HG02981 (cell line): ENCODE results near the gene SMIM33.
"Not testable (repeated sequence)": the region's sequence is repeated elsewhere in the genome, so short reads cannot be mapped to it uniquely, and the experiment has no call there.

Experiments
- ATAC-seq: cut with Tn5 transposase; IDR thresholded peaks from one replicate; pipeline ENCODE4 v1.9.1; 2021; ENCODE audit warnings: mild to moderate bottlenecking, moderate library complexity; ENCODE audit not compliant: unreplicated experiment

SMIM33 gene

GRCh38 chr5:139456776-139457175 is 14.0 kb upstream of the SMIM33 start:
- no peak for ATAC-seq

- ATAC-seq, result no peak
These were observed 13.6 kb upstream of the SMIM33 start for GRCh38 chr5:139457241-139457640.

- peak; percentile 36 for ATAC-seq
These were observed 13.0 kb upstream of the SMIM33 start for GRCh38 chr5:139457653-139458306.

GRCh38 chr5:139458580-139459407 is 12.0 kb upstream of the SMIM33 start:
- peak; percentile 68 for ATAC-seq

- no peak for ATAC-seq
These were observed 11.3 kb upstream of the SMIM33 start for GRCh38 chr5:139459451-139459934.

- no peak for ATAC-seq
These were observed 10.3 kb upstream of the SMIM33 start for GRCh38 chr5:139460455-139460854.

- ATAC-seq, result no peak
These were observed 9.6 kb upstream of the SMIM33 start for GRCh38 chr5:139461176-139461575.

- ATAC-seq, result no peak
These were observed 9.1 kb upstream of the SMIM33 start for GRCh38 chr5:139461698-139462097.

- no peak for ATAC-seq
These were observed 8.1 kb upstream of the SMIM33 start, which contains the start of gene ECSCR for GRCh38 chr5:139462586-139463276. ECSCR (minus strand) TSS chr5:139462743; CDS start chr5:139462670, 73 bp downstream.

- no peak for ATAC-seq
These were observed 2.3 kb upstream of the SMIM33 start for GRCh38 chr5:139468421-139468931.

GRCh38 chr5:139472386-139473030 is 1.7 kb downstream of the SMIM33 start:
- ATAC-seq, result no peak

GRCh38 chr5:139473105-139473504 is 2.3 kb downstream of the SMIM33 start:
- no peak for ATAC-seq

GRCh38 chr5:139473565-139473964 is 2.8 kb downstream of the SMIM33 start:
- ATAC-seq, result no peak

GRCh38 chr5:139474890-139475791 is 4.3 kb downstream of the SMIM33 start:
- no peak for ATAC-seq

- ATAC-seq, result no peak
These were observed 5.2 kb downstream of the SMIM33 start for GRCh38 chr5:139475865-139476617.

- ATAC-seq, result not testable (repeated sequence)
These were observed 8.0 kb downstream of the SMIM33 start for GRCh38 chr5:139478657-139479423.

- ATAC-seq, result not testable (repeated sequence)
These were observed 8.9 kb downstream of the SMIM33 start for GRCh38 chr5:139479729-139480128.

- no peak for ATAC-seq
These were observed 10.3 kb downstream of the SMIM33 start for GRCh38 chr5:139481122-139481533.
